GM18909 (cell line): Measurements from ENCODE around the gene ARMC9.

Experiments used
- ATAC-seq: cut with Tn5 transposase; IDR thresholded peaks from one replicate; pipeline ENCODE4 v1.9.1; 2021; ENCODE audit warnings: mild to moderate bottlenecking; ENCODE audit not compliant: unreplicated experiment, poor library complexity

ARMC9 gene

GRCh38 chr2:231355508-231356465, 157.4 kb downstream of the ARMC9 start:
- ATAC-seq: no peak

GRCh38 chr2:231356466-231356844, 158.0 kb downstream of the ARMC9 start:
- no peak for ATAC-seq

GRCh38 chr2:231357048-231357447, 158.6 kb downstream of the ARMC9 start:
- ATAC-seq: no peak

GRCh38 chr2:231357931-231358330, 159.5 kb downstream of the ARMC9 start:
- ATAC-seq: no peak

GRCh38 chr2:231359441-231359840, 161.0 kb downstream of the ARMC9 start:
- ATAC-seq: no peak

- no peak for ATAC-seq
Observed at GRCh38 chr2:231359948-231360347, 161.5 kb downstream of the ARMC9 start.

GRCh38 chr2:231360401-231360800, 162.0 kb downstream of the ARMC9 start:
- no peak for ATAC-seq

GRCh38 chr2:231360881-231361371, 162.5 kb downstream of the ARMC9 start:
- ATAC-seq: no peak

- ATAC-seq: peak; percentile 91
Observed at GRCh38 chr2:231361701-231362554, 163.5 kb downstream of the ARMC9 start.

- ATAC-seq: no peak
Observed at GRCh38 chr2:231362555-231363184, 164.2 kb downstream of the ARMC9 start.

- ATAC-seq: no peak
Observed at GRCh38 chr2:231364061-231364460, 165.6 kb downstream of the ARMC9 start.

GRCh38 chr2:231364961-231365810, 166.8 kb downstream of the ARMC9 start:
- no peak for ATAC-seq

GRCh38 chr2:231367178-231367577, 168.7 kb downstream of the ARMC9 start:
- no peak for ATAC-seq

GRCh38 chr2:231369580-231370428, 171.4 kb downstream of the ARMC9 start:
- no peak for ATAC-seq

- no peak for ATAC-seq
Observed at GRCh38 chr2:231370429-231370748, 172.0 kb downstream of the ARMC9 start.

- no peak for ATAC-seq
Observed at GRCh38 chr2:231370749-231371429, 172.5 kb downstream of the ARMC9 start.

GRCh38 chr2:231371430-231372054, 173.1 kb downstream of the ARMC9 start:
- no peak for ATAC-seq

GRCh38 chr2:231372326-231372725, 173.9 kb downstream of the ARMC9 start:
- ATAC-seq: no peak
